Karpas-422 (cell line): ENCODE measurements around the gene TMEM42. TPM values are rescaled to one million over a fixed set of nuclear protein-coding genes. Genes with fewer than 3 reads are reported as not detected.

Source experiments
- DNase-seq: peaks from one replicate; pipeline ENCODE4 v3.0.0-alpha.2; 2015
- H2AFZ ChIP-seq: fragments of 200-600 bp; sonication (generic); 2 replicates; pipeline ENCODE4 v1.6.1; 2014; ENCODE audit warnings: antibody characterized with exemption, low read length, mixed read lengths
- H3K27ac ChIP-seq: fragments of 200-600 bp; sonication (generic); 2 replicates; pipeline ENCODE4 v1.5.1; 2014; ENCODE audit warnings: mild to moderate bottlenecking, low read length, moderate library complexity
- H3K27me3 ChIP-seq: fragments of 200-600 bp; sonication (generic); 2 replicates; pipeline ENCODE4 v1.6.1; 2014; ENCODE audit warnings: low read length, mixed read lengths
- H3K36me3 ChIP-seq: fragments of 200-600 bp; sonication (generic); 2 replicates; pipeline ENCODE4 v1.6.1; 2014; ENCODE audit warnings: low read length, mixed read lengths; ENCODE audit not compliant: insufficient read depth
- H3K4me1 ChIP-seq: fragments of 200-600 bp; sonication (generic); 2 replicates; pipeline ENCODE4 v1.6.1; 2014; ENCODE audit warnings: mild to moderate bottlenecking, low read length, mixed read lengths
- H3K4me2 ChIP-seq: fragments of 200-600 bp; sonication (generic); 2 replicates; pipeline ENCODE4 v1.6.1; 2014; ENCODE audit warnings: low read length, low read depth, mild to moderate bottlenecking; ENCODE audit not compliant: poor library complexity, severe bottlenecking
- H3K4me3 ChIP-seq: fragments of 200-600 bp; sonication (generic); 2 replicates; pipeline ENCODE4 v1.5.1; 2014; ENCODE audit warnings: mild to moderate bottlenecking, antibody characterized with exemption, low read length, mixed read lengths
- H3K79me2 ChIP-seq: fragments of 200-600 bp; sonication (generic); 2 replicates; pipeline ENCODE4 v1.6.1; 2014; ENCODE audit warnings: mild to moderate bottlenecking, low read length, mixed read lengths
- H3K9ac ChIP-seq: fragments of 200-600 bp; sonication (generic); 2 replicates; pipeline ENCODE4 v1.6.0; 2014; ENCODE audit warnings: low read length
- H3K9me2 ChIP-seq: fragments of 200-600 bp; sonication (generic), shearing (Covaris generic); replicated peaks from 2 replicates; pipeline ENCODE4 v1.6.0; 2014; ENCODE audit warnings: mild to moderate bottlenecking, low read length, moderate library complexity; ENCODE audit not compliant: insufficient read depth
- H3K9me3 ChIP-seq: fragments of 300-700, 200-600 bp; sonication (generic); 2 replicates; pipeline ENCODE4 v1.6.1; 2014; ENCODE audit warnings: low read length, mixed read lengths
- H4K20me1 ChIP-seq: fragments of 200-600 bp; sonication (generic); 2 replicates; pipeline ENCODE4 v1.6.1; 2014; ENCODE audit warnings: mild to moderate bottlenecking, antibody characterized with exemption, low read length, low read depth; ENCODE audit not compliant: insufficient read depth
- total RNA-seq: library from RNA; depleted of rRNA; stranded (reverse); fragments of >200 nt; shearing (Covaris generic); gene quantifications from 2 replicates; pipeline ENCODE4 v1.2.3, GENCODE V29; 2014; ENCODE audit warnings: low replicate concordance

Gene TMEM42
- total RNA-seq, 1 experiment from 2014 or later: 19.2 TPM

GRCh38 chr3:44862226-44862637 is 520 bp downstream of the TMEM42 start:
- H3K9ac ChIP-seq: peak overlapping the region; percentile 71
- peak; percentile 75 for DNase-seq
- H3K79me2 ChIP-seq: peaks cover 14% of the 10 kb centered on the region
- H2AFZ ChIP-seq: no peak overlapping the region
- H3K9me3 ChIP-seq: no peaks in the 10 kb centered on the region
- H3K4me2 ChIP-seq: peak overlapping the region; percentile 69
- H3K4me1 ChIP-seq: peaks cover 15% of the 10 kb centered on the region
- H3K9me2 ChIP-seq: no peaks in the 10 kb centered on the region
- peak overlapping the region; percentile 67 for H3K4me3 ChIP-seq
- H3K36me3 ChIP-seq: no peaks in the 10 kb centered on the region
- H3K27me3 ChIP-seq: no peaks in the 10 kb centered on the region
- peak overlapping the region; percentile 0; the same call in 1 of the 2 replicates for H3K27ac ChIP-seq
- H4K20me1 ChIP-seq: no peaks in the 10 kb centered on the region

GRCh38 chr3:44865272-44866035 is 3.7 kb downstream of the TMEM42 start:
- no peaks in the 10 kb centered on the region for H3K9me2 ChIP-seq
- H3K9me3 ChIP-seq: no peaks in the 10 kb centered on the region
- H3K36me3 ChIP-seq: no peaks in the 10 kb centered on the region
- no peak overlapping the region for H3K9ac ChIP-seq
- H3K4me1 ChIP-seq: peaks cover 15% of the 10 kb centered on the region
- H4K20me1 ChIP-seq: no peaks in the 10 kb centered on the region
- H2AFZ ChIP-seq: no peak overlapping the region
- no peaks in the 10 kb centered on the region for H3K27me3 ChIP-seq
- H3K79me2 ChIP-seq: peaks cover 14% of the 10 kb centered on the region
- no peak overlapping the region for H3K4me3 ChIP-seq
- H3K4me2 ChIP-seq: no peak overlapping the region
- H3K27ac ChIP-seq: no peak overlapping the region
- DNase-seq: no peak

GRCh38 chr3:44867421-44868111 is 5.9 kb downstream of the TMEM42 start:
- Histone ChIP-seq H3K4me3 (no peak overlapping the region), H3K9me3 (no peaks in the 10 kb centered on the region), H2AFZ (no peak overlapping the region), H3K4me2 (no peak overlapping the region), H3K27ac (no peak overlapping the region), H4K20me1 (no peaks in the 10 kb centered on the region), H3K4me1 (peaks cover 5% of the 10 kb centered on the region), H3K36me3 (no peaks in the 10 kb centered on the region), H3K27me3 (no peaks in the 10 kb centered on the region), H3K9ac (no peak overlapping the region), H3K79me2 (peaks cover 10% of the 10 kb centered on the region), H3K9me2 (no peaks in the 10 kb centered on the region)
- DNase-seq: no peak

GRCh38 chr3:44870375-44871061 is 8.8 kb downstream of the TMEM42 start:
- no peaks in the 10 kb centered on the region for H3K9me2 ChIP-seq
- no peaks in the 10 kb centered on the region for H3K27me3 ChIP-seq
- no peak overlapping the region for H3K27ac ChIP-seq
- no peaks in the 10 kb centered on the region for H3K4me1 ChIP-seq
- no peak overlapping the region for H3K9ac ChIP-seq
- H4K20me1 ChIP-seq: no peaks in the 10 kb centered on the region
- H3K79me2 ChIP-seq: no peaks in the 10 kb centered on the region
- no peak overlapping the region for H2AFZ ChIP-seq
- H3K36me3 ChIP-seq: no peaks in the 10 kb centered on the region
- H3K4me3 ChIP-seq: no peak overlapping the region
- no peak for DNase-seq
- H3K9me3 ChIP-seq: no peaks in the 10 kb centered on the region
- H3K4me2 ChIP-seq: no peak overlapping the region

- no peak within 1 kb of the TSS for H3K4me3 ChIP-seq
- no peaks in the 10 kb centered on the region for H3K36me3 ChIP-seq
- no peaks in the 10 kb centered on the region for H3K79me2 ChIP-seq
- H3K27ac ChIP-seq: no peak within 1 kb of the TSS
- H3K9me3 ChIP-seq: no peaks in the 10 kb centered on the region
- H3K27me3 ChIP-seq: no peaks in the 10 kb centered on the region
- no peak within 1 kb of the TSS for H2AFZ ChIP-seq
- no peak within 1 kb of the TSS for H3K9ac ChIP-seq
- H4K20me1 ChIP-seq: no peaks in the 10 kb centered on the region
- H3K4me2 ChIP-seq: no peak within 1 kb of the TSS
- 0 out of 2 replicates have a peak, but pooled peaks cover 4% of the 10 kb centered on the region for H3K4me1 ChIP-seq
- no peaks in the 10 kb centered on the region for H3K9me2 ChIP-seq
- DNase-seq: no peak
Observed at GRCh38 chr3:44874308-44874707, 12.6 kb downstream of the TMEM42 start, which contains the start of gene TGM4. Gene TGM4 (plus strand): TSS chr3:44874608. CDS start chr3:44874679, 71 bp downstream.

GRCh38 chr3:44875596-44875995 is 13.9 kb downstream of the TMEM42 start:
- Histone ChIP-seq H3K27ac (no peak overlapping the region), H3K4me3 (no peak overlapping the region), H2AFZ (no peak overlapping the region), H3K4me2 (no peak overlapping the region), H4K20me1 (no peaks in the 10 kb centered on the region), H3K79me2 (no peaks in the 10 kb centered on the region), H3K9me2 (no peaks in the 10 kb centered on the region), H3K36me3 (no peaks in the 10 kb centered on the region), H3K9me3 (no peaks in the 10 kb centered on the region), H3K27me3 (no peaks in the 10 kb centered on the region), H3K9ac (no peak overlapping the region), H3K4me1 (0 out of 2 replicates have a peak, but pooled peaks cover 4% of the 10 kb centered on the region)
- DNase-seq: no peak

GRCh38 chr3:44877333-44877732 is 15.6 kb downstream of the TMEM42 start:
- H3K4me3 ChIP-seq: no peak overlapping the region
- H3K27ac ChIP-seq: no peak overlapping the region
- no peak overlapping the region for H3K9ac ChIP-seq
- H3K9me3 ChIP-seq: no peaks in the 10 kb centered on the region
- H3K79me2 ChIP-seq: no peaks in the 10 kb centered on the region
- no peak for DNase-seq
- H3K36me3 ChIP-seq: no peaks in the 10 kb centered on the region
- H3K4me1 ChIP-seq: 0 out of 2 replicates have a peak, but pooled peaks cover 4% of the 10 kb centered on the region
- H3K27me3 ChIP-seq: no peaks in the 10 kb centered on the region
- no peaks in the 10 kb centered on the region for H3K9me2 ChIP-seq
- H3K4me2 ChIP-seq: no peak overlapping the region
- H2AFZ ChIP-seq: no peak overlapping the region
- no peaks in the 10 kb centered on the region for H4K20me1 ChIP-seq

GRCh38 chr3:44880284-44880683 is 18.6 kb downstream of the TMEM42 start:
- Histone ChIP-seq H3K4me1 (0 out of 2 replicates have a peak, but pooled peaks cover 4% of the 10 kb centered on the region), H2AFZ (no peak overlapping the region), H3K27ac (no peak overlapping the region), H3K9ac (no peak overlapping the region), H3K79me2 (no peaks in the 10 kb centered on the region), H4K20me1 (no peaks in the 10 kb centered on the region), H3K9me3 (no peaks in the 10 kb centered on the region), H3K4me2 (no peak overlapping the region), H3K27me3 (no peaks in the 10 kb centered on the region), H3K4me3 (no peak overlapping the region), H3K36me3 (no peaks in the 10 kb centered on the region), H3K9me2 (no peaks in the 10 kb centered on the region)
- no peak for DNase-seq
